K562 (cell line): Measurements from ENCODE around the gene RETREG1. TPM values are rescaled to one million over a fixed set of nuclear protein-coding genes. Genes with fewer than 3 reads are reported as not detected.

Experiments
- ATAC-seq: fragments of 200-7000 bp; cut with Tn5 transposase; 3 replicates; pipeline ENCODE4 v1.9.1; 2020; ENCODE audit warnings: moderate library complexity
- BruUV-seq: library from RNA; stranded (reverse); fragments of 400-500 nt; replicated peaks from 2 replicates; lab custom pipeline; 2021; lab: Mats Ljungman, UMichigan
- CTCF ChIA-PET: fragments of 300-600 bp; formaldehyde crosslinking; extraction: SDS; loops from one replicate; lab custom pipeline; 2021; ENCODE audit warnings: low intra/inter-chr PET ratio; lab: Yijun Ruan, JAX
- POLR2A ChIA-PET: fragments of 300-600, 350-650 bp; sonication (Branson Sonifier 250); formaldehyde crosslinking; extraction: SDS; loops from one replicate; lab custom pipeline; 2021; ENCODE audit warnings: antibody characterized with exemption, inconsistent platforms; lab: Yijun Ruan, JAX
- DNase-seq, 4 experiments: peaks; one replicate each; pipeline versions ENCODE4 v3.0.0 to v3.0.0-alpha.2; 2011 to 2018; ENCODE audit warnings: low spot score in 3 of 4, mixed read lengths in 3 of 4; ENCODE audit errors: extremely low read depth in 1 of 4
- FAIRE-seq: peaks from 2 replicates; lab custom pipeline; 2011; peaks lifted over from hg19 to GRCh38; lab: Jason Lieb, UNC
- H2AFZ ChIP-seq: 2 replicates; pipeline ENCODE4 v1.6.0; 2011; ENCODE audit warnings: low read depth, low read length, control low read depth, inconsistent platforms
- H3K27ac ChIP-seq: fragments of 200-600 bp; 3 replicates; pipeline ENCODE4 v1.8.0; 2011; ENCODE audit warnings: low read depth, mild to moderate bottlenecking, control low read depth, inconsistent platforms, low read length, moderate library complexity, mixed read lengths; ENCODE audit errors: extremely low read depth
- H3K27me3 ChIP-seq, 2 experiments: fragments of 300-600 bp in 1 of 2; 2 replicates in 1 of 2; 3 replicates in 1 of 2; pipeline versions ENCODE4 v1.6.0 to v1.8.0; 2011; ENCODE audit warnings: inconsistent platforms in 2 of 2, low read length in 2 of 2, mild to moderate bottlenecking in 1 of 2, mixed read lengths in 1 of 2, moderate library complexity in 1 of 2; ENCODE audit not compliant: control insufficient read depth in 2 of 2, insufficient read depth in 2 of 2
- H3K36me3 ChIP-seq: fragments of 300-600 bp; 3 replicates; pipeline ENCODE4 v1.8.0; 2011; ENCODE audit warnings: mild to moderate bottlenecking, low read length, inconsistent platforms; ENCODE audit not compliant: control insufficient read depth, insufficient read depth
- H3K4me1 ChIP-seq, 2 experiments: fragments of 200-600 bp in 1 of 2; replicated peaks in 1 of 2; 2 replicates in 1 of 2; 3 replicates in 1 of 2; pipeline versions ENCODE4 v1.5.1 to v1.8.0; 2011; ENCODE audit warnings: inconsistent platforms in 2 of 2, low read length in 2 of 2, mild to moderate bottlenecking in 1 of 2, mixed read lengths in 1 of 2, moderate library complexity in 1 of 2; ENCODE audit not compliant: control insufficient read depth in 2 of 2, insufficient read depth in 2 of 2
- H3K4me2 ChIP-seq: 2 replicates; pipeline ENCODE4 v1.6.1; 2011; ENCODE audit warnings: low read length, control low read depth, inconsistent platforms, mixed read lengths; ENCODE audit not compliant: insufficient read depth
- H3K4me3 ChIP-seq: fragments of 200-600 bp; sonication (generic), shearing (Covaris generic); 2 replicates; pipeline ENCODE4 v1.5.1; 2016; ENCODE audit warnings: control low read depth, inconsistent platforms
- H3K79me2 ChIP-seq: fragments of 200-600 bp; 3 replicates; pipeline ENCODE4 v1.8.0; 2011; ENCODE audit warnings: low read length, inconsistent platforms; ENCODE audit not compliant: control insufficient read depth, insufficient read depth
- H3K9ac ChIP-seq, 2 experiments: 2 replicates each; pipeline versions ENCODE4 v1.6.0 to v1.6.1; 2011; ENCODE audit warnings: low read depth in 2 of 2, low read length in 2 of 2, control low read depth in 1 of 2, inconsistent platforms in 1 of 2, mild to moderate bottlenecking in 1 of 2, mixed read lengths in 1 of 2; ENCODE audit not compliant: insufficient read depth in 1 of 2
- H3K9me1 ChIP-seq: one replicate; pipeline ENCODE4 v1.6.0; 2011; ENCODE audit warnings: inconsistent platforms, mild to moderate bottlenecking, low read length, moderate library complexity; ENCODE audit not compliant: control insufficient read depth, insufficient read depth
- H3K9me3 ChIP-seq: replicated peaks from 2 replicates; pipeline ENCODE4 v1.5.1; 2011; ENCODE audit warnings: low read depth, low read length, inconsistent platforms; ENCODE audit not compliant: control insufficient read depth, insufficient read depth
- H4K20me1 ChIP-seq: replicated peaks from 2 replicates; pipeline ENCODE4 v1.6.1; 2011; ENCODE audit warnings: low read length, inconsistent platforms, mixed read lengths; ENCODE audit not compliant: control insufficient read depth, insufficient read depth
- ARID1B ChIP-seq: fragments of 450-650 bp; IDR thresholded peaks from 2 replicates; pipeline ENCODE4 v1.6.1; 2016; ENCODE audit warnings: antibody characterized with exemption, mild to moderate bottlenecking, inconsistent platforms
- CHD2 ChIP-seq: IDR thresholded peaks from 2 replicates; pipeline ENCODE4 v1.6.1; 2011; ENCODE audit warnings: low read depth, low read length
- FOXA1 ChIP-seq: fragments of 450-650 bp; IDR thresholded peaks from 2 replicates; pipeline ENCODE4 v1.6.1; 2016; ENCODE audit warnings: mild to moderate bottlenecking, borderline replicate concordance
- HNRNPLL ChIP-seq: fragments of 200-400 bp; formaldehyde crosslinking; IDR thresholded peaks from 2 replicates; pipeline ENCODE4 v1.6.1; 2017; ENCODE audit warnings: low read length, low read depth, mild to moderate bottlenecking; ENCODE audit not compliant: poor library complexity, severe bottlenecking
- MXD1 ChIP-seq: fragments of 250-450 bp; sonication (Bioruptor Pico); IDR thresholded peaks from 2 replicates; pipeline ENCODE4 v1.8.0; 2021; ENCODE audit warnings: borderline replicate concordance, mild to moderate bottlenecking, moderate library complexity; ENCODE audit not compliant: poor library complexity, severe bottlenecking
- NUFIP1 ChIP-seq: fragments of 450-650 bp; IDR thresholded peaks from 2 replicates; pipeline ENCODE4 v1.6.1; 2018; ENCODE audit not compliant: partially characterized antibody
- PRMT5 ChIP-seq: sonication (generic); formaldehyde crosslinking; IDR thresholded peaks from 2 replicates; pipeline ENCODE4 v1.5.0; 2020; ENCODE audit warnings: missing genetic modification reagents
- RBFOX2 ChIP-seq: fragments of 200-400 bp; formaldehyde crosslinking; IDR thresholded peaks from 2 replicates; pipeline ENCODE4 v1.6.1; 2017; ENCODE audit warnings: low read depth, mild to moderate bottlenecking, low read length, moderate library complexity
- SIRT6 ChIP-seq: IDR thresholded peaks from one replicate; pipeline ENCODE4 v1.6.1; 2012; ENCODE audit warnings: low read depth, mild to moderate bottlenecking, control low read depth, inconsistent platforms, low read length, moderate library complexity
- SOX6 ChIP-seq: fragments of 450-650 bp; IDR thresholded peaks from 2 replicates; pipeline ENCODE4 v1.6.1; 2014; ENCODE audit warnings: mild to moderate bottlenecking
- STAT6 ChIP-seq: sonication (generic); formaldehyde crosslinking; IDR thresholded peaks from 2 replicates; pipeline ENCODE4 v1.8.1; 2023; ENCODE audit warnings: mild to moderate bottlenecking, missing genetic modification reagents
- SUPT5H ChIP-seq: fragments of 450-650 bp; IDR thresholded peaks from 2 replicates; pipeline ENCODE4 v1.6.1; 2016
- TRIM24 ChIP-seq, 2 experiments: fragments of 450-650 bp; IDR thresholded peaks; 2 replicates each; pipeline ENCODE4 v1.6.1; 2016
- ZKSCAN1 ChIP-seq: fragments of 150-350 bp; IDR thresholded peaks from 2 replicates; pipeline ENCODE4 v1.6.1; 2016; ENCODE audit warnings: low read depth, low read length
- ZNF23 ChIP-seq: fragments of 250-450 bp; sonication (Bioruptor Pico); IDR thresholded peaks from 2 replicates; pipeline ENCODE4 v1.4.0; 2020; ENCODE audit warnings: mild to moderate bottlenecking
- ZNF778 ChIP-seq: fragments of 450-650 bp; formaldehyde crosslinking; IDR thresholded peaks from 2 replicates; pipeline ENCODE4 v1.4.0; 2020; ENCODE audit warnings: mild to moderate bottlenecking, moderate library complexity
- WGBS: fragments of 100-300 bp; shearing (Covaris generic); methylation state at CpG from one replicate; pipeline ENCODE4 v1.1.6; 2016; ENCODE audit warnings: low coverage, mixed read lengths; ENCODE audit not compliant: insufficient coverage; ENCODE audit errors: missing lambda C conversion rate; 5-methylcytosine and 5-hydroxymethylcytosine counted together
- in situ Hi-C: fragments of 300-500 bp; cut with MboI; formaldehyde crosslinking; loops from 4 replicates; pipeline ENCODE4 v1.15.0; 2018; ENCODE audit warnings: inconsistent platforms, mixed read lengths
- intact Hi-C: fragments of 100-400 bp; cut with micrococcal nuclease; formaldehyde crosslinking; loops from 2 replicates; pipeline ENCODE4 v1.14.2; 2022
- polyA plus RNA-seq, 8 experiments: library from polyadenylated mRNA; depleted of rRNA in 4 of 8; stranded (reverse) in 5 of 8; unstranded in 3 of 8; fragments of >200 nt; fragmentation: Nextera tagmentation in 2 of 8; fragmentation: Illumina TruSeq in 1 of 8; extraction: Ambion mirVana in 2 of 8; extraction: Trizol in 1 of 8; gene quantifications; 2 replicates each; pipeline versions ENCODE4 v1.2.1 to v1.2.3, GENCODE V29; 2011 to 2014; ENCODE audit warnings: inconsistent platforms in 1 of 8, missing spikeins in 1 of 8
- total RNA-seq, 7 experiments: library from RNA; depleted of rRNA in 6 of 7; stranded (reverse); fragments of >200 nt in 6 of 7; fragmentation: Illumina TruSeq in 2 of 7; extraction: Trizol in 2 of 7; gene quantifications; 2 replicates each; pipeline versions ENCODE4 v1.2.1 to v1.2.3, GENCODE V29; 2011 to 2021; ENCODE audit warnings: low replicate concordance in 1 of 7

The RETREG1 gene
- total and polyA plus RNA-seq, 9 of the 15 experiments (the other 6 are each of a cell fraction or from before 2014, with no cell fraction given) = 0.01 to 0.20 (median 0.08) TPM; not detected in 5

GRCh38 chr5:16568875-16569580, 47.8 kb downstream of the RETREG1 start:
- WGBS = 1% methylated on average over 16 of the region's 16 CpGs
- H3K9me1 ChIP-seq = no peaks in the 10 kb centered on the region
- H3K27ac ChIP-seq = no peak overlapping the region
- H3K4me2 ChIP-seq = no peak overlapping the region
- no peaks in the 10 kb centered on the region for H4K20me1 ChIP-seq
- no peaks in the 10 kb centered on the region for H3K4me1 ChIP-seq
- H3K27me3 ChIP-seq = peaks cover 0 to 3% of the 10 kb centered on the region in 2 experiments; a peak in 1 of 5 replicates
- no peak for DNase-seq
- no peak for ATAC-seq
- intact Hi-C loops = no loop called here
- H2AFZ ChIP-seq = no peak overlapping the region
- no peak for FAIRE-seq
- no peaks in the 10 kb centered on the region for H3K9me3 ChIP-seq
- no peaks in the 10 kb centered on the region for H3K79me2 ChIP-seq
- in situ Hi-C loops = no loop called here
- ChIA-PET CTCF (no interaction called here), POLR2A (interaction anchor here (0.9 kb wide), 1 partner anchor 9 kb away, joined by 3 read pairs; no protein-coding TSS in a partner anchor)
- BruUV-seq = no TSS peak
- no peak overlapping the region for H3K4me3 ChIP-seq
- no peak overlapping the region for H3K9ac ChIP-seq
- H3K36me3 ChIP-seq = no peaks in the 10 kb centered on the region
- no peak for TF ChIP-seq SIRT6
- TF ChIP-seq NUFIP1 = no peak
- no peak for TF ChIP-seq TRIM24 (IDR thresholded peaks at IDR 0.05)
- no peak for TF ChIP-seq HNRNPLL
- no peak for TF ChIP-seq SUPT5H
- no peak for TF ChIP-seq ZNF23 (CRISPR knock-in tag)
- TF ChIP-seq ZKSCAN1 = no peak
- no peak for TF ChIP-seq STAT6 (CRISPR knock-in tag)
- TF ChIP-seq ARID1B = no peak
- no peak for TF ChIP-seq RBFOX2
- no peak for TF ChIP-seq SOX6
- TF ChIP-seq CHD2 = no peak
- no peak for TF ChIP-seq ZNF778 (CRISPR knock-in tag)
- no peak for TF ChIP-seq PRMT5 (CRISPR knock-in tag)
- no peak for TF ChIP-seq MXD1 (CRISPR knock-in tag)
- TF ChIP-seq FOXA1 = no peak
